HK-2 (cell line): Measurements from ENCODE around the gene RAB11B.
"Not testable (repeated sequence)": the region's sequence is repeated elsewhere in the genome, so short reads cannot be mapped to it uniquely, and the experiment has no call there.

Experiments used
- DNase-seq: peaks from one replicate; pipeline ENCODE4 v3.0.0-alpha.2; 2018; ENCODE audit not compliant: unreplicated experiment

Gene RAB11B

DNA sequence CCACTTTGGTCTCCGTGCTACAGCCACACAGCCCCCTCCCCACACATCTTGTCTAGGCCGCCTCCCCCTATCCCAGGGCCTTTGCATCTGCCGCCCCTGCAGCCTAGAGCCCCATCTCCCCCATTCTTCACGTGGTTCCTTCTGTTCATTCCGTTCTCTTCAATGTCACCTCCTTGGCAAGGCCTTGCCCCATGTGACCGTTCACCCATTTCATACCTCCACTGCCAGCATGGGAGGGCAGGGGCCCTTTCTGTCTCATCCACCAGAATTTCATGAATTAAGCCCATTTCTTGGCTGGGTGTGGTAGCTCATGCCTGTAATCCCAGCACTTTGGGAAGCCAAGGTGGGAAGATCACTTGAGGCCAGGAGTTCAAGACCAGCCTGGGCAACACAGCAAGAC is 38.9 kb downstream of the RAB11B start:
- no peak for DNase-seq

DNA sequence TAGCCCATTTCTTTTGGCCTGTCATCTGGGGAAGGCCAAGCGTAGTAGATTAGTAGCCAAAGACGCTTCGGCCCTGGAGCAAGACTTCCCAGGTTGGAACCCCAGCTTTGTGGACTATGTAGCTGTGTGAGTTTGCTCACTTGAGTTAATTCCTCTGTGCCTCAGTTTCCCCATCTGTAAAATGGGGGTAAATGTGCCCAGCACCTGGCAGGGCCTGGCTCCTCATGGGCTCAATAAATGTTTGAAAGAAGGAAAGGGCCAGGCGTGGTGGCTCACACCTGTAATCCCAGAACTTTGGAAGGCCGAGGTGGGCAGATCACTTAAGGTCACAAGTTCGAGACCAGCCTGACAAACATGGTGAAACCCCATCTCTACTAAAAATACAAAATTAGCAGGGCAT is 39.7 kb downstream of the RAB11B start:
- DNase-seq: no peak

DNA sequence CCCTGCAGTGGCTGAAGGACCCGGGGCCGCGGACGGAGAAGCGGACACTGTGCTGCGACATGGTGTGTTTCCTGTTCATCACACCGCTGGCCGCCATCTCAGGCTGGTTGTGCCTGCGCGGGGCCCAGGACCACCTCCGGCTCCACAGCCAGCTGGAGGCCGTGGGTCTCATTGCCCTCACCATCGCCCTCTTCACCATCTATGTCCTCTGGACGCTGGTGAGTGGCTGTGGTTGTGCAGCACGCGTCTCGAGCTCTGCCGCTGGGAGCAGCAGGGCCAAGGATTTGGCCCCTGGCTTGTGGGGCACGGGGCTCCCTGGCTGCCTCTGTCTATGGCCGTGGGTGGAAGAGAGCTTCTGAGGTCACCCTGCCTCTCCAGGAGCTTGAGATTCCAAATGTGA is 40.5 kb downstream of the RAB11B start:
- DNase-seq: no peak

DNA sequence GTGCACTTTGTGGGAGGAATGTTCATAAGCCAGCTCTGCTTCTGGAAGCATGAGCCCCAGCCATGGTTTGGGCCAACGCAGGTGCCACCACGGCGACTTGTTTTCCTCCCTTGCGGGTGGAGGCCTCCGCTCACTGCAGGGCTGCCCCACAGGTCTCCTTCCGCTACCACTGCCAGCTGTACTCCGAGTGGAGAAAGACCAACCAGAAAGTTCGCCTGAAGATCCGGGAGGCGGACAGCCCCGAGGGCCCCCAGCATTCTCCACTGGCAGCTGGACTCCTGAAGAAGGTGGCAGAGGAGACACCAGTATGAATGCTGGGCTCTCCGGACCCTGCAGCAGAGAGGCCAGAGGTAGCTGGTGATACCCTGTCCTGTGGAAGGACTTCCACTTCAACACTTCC is 48.1 kb downstream of the RAB11B start:
- DNase-seq: no peak

DNA sequence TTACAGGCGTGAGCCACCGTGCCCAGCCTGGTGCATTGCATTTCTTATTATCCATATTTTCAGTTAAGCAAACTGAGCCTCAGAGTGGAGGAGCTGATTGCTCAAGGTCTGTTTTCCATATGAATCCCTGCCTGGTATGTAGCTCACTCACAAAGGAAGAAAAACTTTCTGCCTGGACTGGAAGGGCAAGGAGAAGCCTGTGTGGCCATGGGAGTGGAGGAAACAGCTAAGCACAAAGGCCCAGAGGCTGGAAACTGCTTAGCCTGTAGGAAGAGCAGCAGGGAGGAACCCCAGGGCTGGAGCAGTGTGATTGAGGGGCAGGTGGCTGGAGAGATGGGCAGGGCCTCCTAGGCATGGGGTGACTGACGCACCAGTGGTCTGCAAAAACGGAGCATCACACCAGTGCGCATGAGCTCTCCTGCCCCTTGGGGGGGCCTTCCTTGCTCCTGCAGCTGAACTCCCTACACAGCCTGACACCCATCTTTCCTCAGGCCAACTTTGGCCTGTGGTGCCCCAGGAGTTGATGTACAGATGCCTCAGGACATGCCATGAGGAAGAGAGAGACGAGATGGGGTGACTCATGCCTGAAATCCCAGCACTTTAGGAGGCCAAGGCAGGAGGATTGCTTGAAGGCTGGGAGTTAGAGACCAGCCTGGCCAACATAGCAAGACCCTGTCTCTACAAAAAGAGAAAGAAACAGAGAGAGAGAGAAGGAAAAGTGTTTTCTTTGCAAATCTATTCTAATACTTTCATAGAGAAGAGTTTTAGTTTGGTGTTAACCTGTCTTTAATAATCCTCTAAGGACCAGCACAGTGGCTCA is 51.8 kb downstream of the RAB11B start:
- DNase-seq: no peak

DNA sequence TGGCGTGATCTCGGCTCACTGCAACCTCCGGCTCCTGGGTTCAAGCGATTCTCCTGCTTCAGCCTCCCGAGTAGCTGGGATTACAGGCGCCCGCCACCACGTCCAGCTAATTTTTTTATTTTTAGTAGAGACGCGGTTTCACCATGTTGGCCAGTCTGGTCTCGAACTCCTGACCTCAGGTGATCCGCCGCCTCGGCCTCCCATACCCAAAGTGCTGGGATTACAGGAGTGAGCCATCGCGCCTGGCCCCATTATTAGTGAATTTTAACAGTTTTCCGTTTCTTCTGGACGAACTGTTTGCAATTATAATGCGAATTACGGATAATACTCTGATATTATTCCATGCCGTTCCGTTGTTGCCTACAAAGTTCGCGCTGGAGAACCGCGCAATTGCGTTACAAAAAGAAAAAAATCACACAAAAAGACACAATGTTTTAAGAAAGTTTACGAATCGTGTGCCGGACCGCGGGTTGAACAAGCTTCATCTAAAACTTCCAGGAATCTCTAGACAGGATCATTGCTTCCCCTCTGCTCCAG is 54.0 kb downstream of the RAB11B start:
- DNase-seq: not testable (repeated sequence)

DNA sequence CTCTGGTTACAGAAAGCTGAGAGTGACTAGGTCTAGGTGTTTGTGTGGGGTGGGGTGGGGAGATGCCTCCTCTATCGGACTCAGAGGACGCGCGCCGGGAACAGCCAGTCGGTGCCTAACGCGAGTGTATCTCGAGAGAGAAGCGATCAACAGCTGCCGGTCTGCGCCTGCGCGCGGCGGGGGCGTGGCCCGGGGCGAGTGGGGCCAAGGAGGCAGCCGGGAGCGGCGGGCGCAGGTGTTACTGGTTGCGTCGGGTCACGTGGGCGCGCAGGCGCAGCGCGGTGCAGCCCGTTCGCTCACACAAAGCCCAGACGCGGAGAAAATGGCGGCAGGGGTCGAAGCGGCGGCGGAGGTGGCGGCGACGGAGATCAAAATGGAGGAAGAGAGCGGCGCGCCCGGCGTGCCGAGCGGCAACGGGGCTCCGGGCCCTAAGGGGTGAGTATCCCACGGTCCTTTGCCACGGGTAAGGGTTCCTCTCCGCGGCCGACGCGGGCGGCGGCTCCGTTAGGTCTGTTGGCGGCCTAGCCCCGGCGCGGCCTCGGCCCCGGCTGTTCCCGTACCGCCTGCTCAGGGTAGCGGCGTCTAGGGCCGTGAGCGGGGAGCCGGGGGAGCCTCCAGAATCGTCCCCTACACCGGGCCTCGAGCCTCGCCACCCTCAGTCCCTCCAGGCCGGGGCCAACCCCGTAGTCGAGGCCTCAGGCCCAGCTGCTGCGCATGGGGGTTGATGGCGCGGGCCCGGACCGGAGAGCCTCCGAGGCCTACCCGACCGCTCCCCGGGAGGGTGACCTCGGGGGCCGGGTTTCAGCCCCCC is 54.7 kb downstream of the RAB11B start, which contains the start of gene HNRNPM:
HNRNPM (plus strand) TSS at position 299 of the 811 bp plus-strand sequence; CDS start at position 323, 24 bp downstream.
- peak; percentile 99 for DNase-seq

DNA sequence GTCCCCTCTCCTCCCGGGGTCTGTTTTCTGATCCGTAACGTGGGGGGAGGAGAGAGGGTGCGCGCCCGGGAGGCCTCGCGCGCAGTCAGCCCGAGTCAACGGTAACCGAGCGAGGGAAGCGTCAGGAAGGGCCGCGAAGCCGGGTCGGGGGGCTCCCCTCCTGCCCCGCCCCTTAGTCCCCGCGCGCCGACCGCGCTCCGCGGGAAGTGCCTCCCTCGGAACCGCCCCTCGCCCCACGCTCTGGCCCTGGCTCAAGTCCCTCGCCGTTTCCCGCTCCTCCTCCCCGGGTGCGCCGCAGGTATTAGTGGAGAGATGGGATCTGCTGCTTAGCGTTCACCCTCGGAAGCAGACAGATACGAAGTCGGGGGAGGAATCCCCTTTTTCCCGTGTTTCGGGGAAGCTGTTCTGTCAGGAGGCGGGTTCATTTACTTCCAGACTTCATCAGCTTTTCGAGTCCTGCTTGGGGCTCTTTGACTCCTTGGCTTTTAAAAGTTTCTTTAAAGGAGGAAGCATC is 55.4 kb downstream of the RAB11B start:
- DNase-seq: peak; percentile 57

DNA sequence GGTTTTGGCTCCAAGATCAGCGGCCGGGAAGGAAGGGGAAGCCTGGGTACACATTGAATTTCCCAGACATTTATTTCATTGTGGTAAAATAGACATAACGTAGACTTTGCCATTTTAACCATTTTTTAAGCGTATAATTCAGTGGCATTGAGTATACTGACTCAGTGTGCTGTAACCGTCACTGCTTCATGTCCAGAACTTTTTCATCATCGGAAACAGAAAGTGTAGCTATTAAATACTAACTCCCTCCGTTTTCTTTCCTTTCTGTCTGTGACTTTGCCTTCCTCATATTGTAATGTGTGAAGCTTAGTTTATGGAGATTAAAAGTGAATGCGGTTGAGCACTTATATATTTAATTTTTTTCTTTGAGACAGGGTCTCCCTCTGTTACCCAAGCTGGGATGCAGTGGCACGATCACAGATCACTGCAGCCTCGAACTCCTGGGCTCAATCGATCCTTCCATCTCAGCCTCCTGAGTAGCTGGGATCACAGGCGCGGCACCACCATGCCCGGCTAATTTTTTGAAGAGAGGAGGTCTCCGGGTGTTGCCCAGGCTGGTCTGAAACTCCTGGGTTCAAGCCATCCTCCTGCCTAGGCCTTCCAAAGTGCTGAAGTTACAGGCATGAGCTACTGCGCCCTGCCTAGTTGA is 56.0 kb downstream of the RAB11B start:
- no peak for DNase-seq

DNA sequence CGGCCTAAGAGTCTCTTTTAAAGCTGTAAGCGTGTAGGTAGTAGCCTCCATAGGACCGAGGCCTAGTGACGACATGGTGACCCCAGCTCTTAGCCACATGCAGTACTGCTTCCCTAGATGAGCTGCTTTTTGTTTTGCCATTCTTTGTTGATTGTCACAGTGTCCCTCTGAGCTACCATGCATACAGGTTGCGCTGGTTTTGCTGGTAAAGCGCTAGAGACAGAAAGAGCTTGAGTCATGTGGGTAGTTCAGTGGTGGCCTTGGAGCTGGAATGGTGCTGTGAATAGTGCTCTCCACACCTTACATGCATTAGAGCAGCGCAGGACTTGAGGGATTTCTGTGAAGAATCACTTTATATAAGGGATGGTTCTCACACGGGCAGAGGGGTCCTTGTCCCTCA is 59.7 kb downstream of the RAB11B start:
- no peak for DNase-seq

DNA sequence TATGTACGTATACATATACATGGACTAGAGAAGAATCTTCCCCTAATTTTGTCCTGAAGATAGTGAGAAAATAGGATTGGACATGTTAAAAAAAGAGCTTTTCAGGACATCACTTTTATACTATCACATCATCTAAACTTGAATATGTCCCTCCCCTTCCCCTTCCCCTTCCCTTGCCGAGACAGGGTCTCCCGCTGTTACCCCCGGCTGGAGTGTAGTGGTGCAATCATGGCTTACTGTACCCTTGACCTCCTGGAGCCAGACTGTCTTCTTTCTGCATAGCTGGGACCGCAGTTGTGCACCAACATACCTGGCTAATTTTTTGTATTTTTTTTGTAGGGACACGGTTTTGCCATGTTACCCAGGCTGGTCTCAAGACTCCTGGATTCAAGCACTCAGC is 61.2 kb downstream of the RAB11B start:
- no peak for DNase-seq

DNA sequence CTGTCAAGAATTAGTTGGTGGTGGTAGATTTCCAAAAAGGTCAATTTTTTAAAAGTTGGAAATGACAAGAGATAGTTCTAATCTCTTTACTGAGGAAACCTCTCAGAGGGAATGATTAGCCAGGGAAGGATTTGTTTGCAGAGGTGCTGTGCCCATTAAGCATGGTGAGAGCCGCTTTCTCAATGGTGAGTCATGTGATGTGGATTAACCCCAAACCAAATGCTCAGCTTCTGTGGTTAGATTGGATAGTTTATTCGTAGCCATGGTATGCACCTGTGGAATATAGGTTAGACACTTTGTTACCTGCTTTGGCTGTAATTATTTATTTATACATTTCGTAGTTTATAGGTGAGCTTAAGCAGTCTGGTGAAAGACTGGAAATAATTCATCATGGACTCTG is 61.7 kb downstream of the RAB11B start:
- peak; percentile 51 for DNase-seq

DNA sequence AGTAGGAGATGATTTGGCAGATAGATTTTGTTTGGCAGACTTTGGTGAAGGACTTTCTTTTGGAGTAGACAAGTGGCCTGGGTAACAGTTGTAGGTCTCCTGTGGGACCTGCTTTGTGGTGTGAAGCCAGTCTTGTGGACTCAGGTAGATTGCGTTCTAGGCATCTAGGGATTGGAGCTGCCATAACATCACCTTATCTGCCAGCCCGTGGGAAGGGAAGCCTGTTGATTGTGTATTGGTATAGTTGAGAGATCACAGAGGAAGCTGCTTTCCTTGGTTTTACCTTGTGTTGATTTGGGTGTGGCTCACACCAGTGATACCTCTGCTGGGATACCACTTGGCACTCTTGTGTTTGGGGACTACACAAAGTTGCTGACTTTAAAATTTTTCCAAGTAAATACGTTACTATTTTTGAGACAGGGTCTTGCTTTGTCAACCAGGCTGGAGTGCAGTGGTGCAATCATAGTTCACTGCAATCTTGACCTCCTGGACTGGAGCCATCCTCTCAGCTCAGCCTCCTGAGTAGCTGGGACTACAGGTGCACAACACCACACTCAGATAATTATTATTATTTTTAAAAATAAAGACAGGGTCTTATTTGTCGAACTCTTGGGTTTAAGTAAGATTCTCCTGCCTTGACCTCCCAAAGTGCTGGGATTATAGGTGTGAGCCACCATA is 62.4 kb downstream of the RAB11B start:
- no peak for DNase-seq

DNA sequence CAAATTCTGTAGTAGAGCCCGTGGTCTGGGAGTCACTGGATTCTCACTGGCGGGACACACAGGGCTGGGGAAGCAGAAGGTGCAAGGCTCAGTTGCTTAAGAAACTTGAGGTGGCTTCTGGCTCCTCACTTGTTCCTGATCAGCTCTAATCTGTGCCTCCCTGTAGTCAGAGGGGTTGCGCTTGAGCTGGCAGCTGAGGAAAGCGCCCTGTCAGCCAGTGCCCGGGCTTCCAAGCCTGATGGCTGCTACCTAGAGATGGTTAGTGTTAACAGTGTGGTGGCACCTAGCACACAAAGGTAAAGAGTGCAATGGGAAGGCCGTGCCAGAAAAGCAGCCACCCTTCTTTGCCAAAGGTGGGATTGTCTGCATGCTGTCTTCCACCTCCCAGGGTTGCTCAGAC is 63.5 kb downstream of the RAB11B start:
- DNase-seq: no peak
